Measurements from ENCODE around the gene MMP26.

MMP26 gene

GRCh38 chr11:4704054-4704789 is at the start of gene MMP26:
MMP26 (plus strand) TSS chr11:4704784.
- TF ChIP-seq CTCF (IDR thresholded peaks at IDR 0.05; ENCODE audit: low read depth, low read length): no peak
- H3K4me3 ChIP-seq (ENCODE audit: low read depth, low read length): no peak within 1 kb of the TSS

- no peak for TF ChIP-seq CTCF (IDR thresholded peaks at IDR 0.05; ENCODE audit: low read depth, low read length)
- H3K4me3 ChIP-seq (ENCODE audit: low read depth, low read length): no peak overlapping the region
Observed at GRCh38 chr11:4658629-4659445, 45.7 kb upstream of the MMP26 start.

DNA sequence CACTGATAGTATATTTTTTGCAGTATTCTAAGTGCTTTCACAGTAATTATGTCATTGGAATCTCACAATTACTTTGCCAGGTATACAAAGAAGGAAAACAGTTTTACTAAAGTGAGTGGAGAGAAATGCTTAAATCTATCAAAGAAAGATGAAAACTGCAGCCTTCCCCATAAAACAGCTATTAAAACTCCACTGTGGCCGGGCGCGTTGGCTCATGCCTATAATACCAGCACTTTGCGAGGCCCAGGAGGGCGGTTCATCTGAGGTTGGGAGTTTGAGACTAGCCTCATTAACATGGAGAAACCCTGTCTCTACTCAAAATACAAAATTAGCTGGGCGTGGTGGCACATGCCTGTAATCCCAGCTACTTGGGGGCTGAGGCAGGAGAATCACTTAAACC is 41.7 kb upstream of the MMP26 start:
- H3K4me3 ChIP-seq (ENCODE audit: low read depth, low read length): no peak overlapping the region
- no peak for TF ChIP-seq CTCF (IDR thresholded peaks at IDR 0.05; ENCODE audit: low read depth, low read length)

- no peak for TF ChIP-seq CTCF (IDR thresholded peaks at IDR 0.05; ENCODE audit: low read depth, low read length)
- H3K4me3 ChIP-seq (ENCODE audit: low read depth, low read length): no peak overlapping the region
Observed at GRCh38 chr11:4664183-4664582, 40.4 kb upstream of the MMP26 start.

DNA sequence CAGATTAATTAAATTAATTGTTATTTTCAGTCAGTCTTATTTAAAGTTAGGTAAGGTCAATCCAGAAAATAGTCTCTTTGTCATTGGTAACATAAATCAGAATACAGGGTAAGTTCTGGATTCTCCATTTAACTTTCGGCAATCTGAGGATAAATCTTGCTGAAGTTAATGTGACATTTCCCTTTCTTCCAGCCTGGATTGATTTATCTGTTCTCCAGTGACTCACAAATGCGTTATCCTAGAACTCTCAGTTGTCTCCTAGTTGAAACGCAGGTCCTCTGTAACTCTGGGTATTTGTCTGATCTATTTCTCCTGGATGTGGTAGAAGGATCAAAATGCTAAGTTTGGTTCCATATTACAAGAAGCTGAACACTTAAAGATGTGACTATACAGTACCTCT is 39.8 kb upstream of the MMP26 start:
- TF ChIP-seq CTCF (IDR thresholded peaks at IDR 0.05; ENCODE audit: low read depth, low read length): no peak
- no peak overlapping the region for H3K4me3 ChIP-seq (ENCODE audit: low read depth, low read length)

- no peak overlapping the region for H3K4me3 ChIP-seq (ENCODE audit: low read depth, low read length)
- TF ChIP-seq CTCF (IDR thresholded peaks at IDR 0.05; ENCODE audit: low read depth, low read length): no peak
Observed at GRCh38 chr11:4665424-4665823, 39.2 kb upstream of the MMP26 start.

- no peak for TF ChIP-seq CTCF (IDR thresholded peaks at IDR 0.05; ENCODE audit: low read depth, low read length)
- H3K4me3 ChIP-seq (ENCODE audit: low read depth, low read length): no peak overlapping the region
Observed at GRCh38 chr11:4671741-4672140, 32.8 kb upstream of the MMP26 start.
